Measurements from ENCODE around the gene TKFC.

TKFC gene

GRCh38 chr11:61332797-61333549, at the start of gene TKFC, which contains the start of gene DDB1:
Gene TKFC, plus strand, starts transcription at chr11:61333228. Its CDS starts 1,501 bp downstream, at chr11:61334729.
Gene DDB1, minus strand, starts transcription at chr11:61333105. Its CDS starts 137 bp downstream, at chr11:61332968.
- DNase-seq: peak; percentile 99

DNA sequence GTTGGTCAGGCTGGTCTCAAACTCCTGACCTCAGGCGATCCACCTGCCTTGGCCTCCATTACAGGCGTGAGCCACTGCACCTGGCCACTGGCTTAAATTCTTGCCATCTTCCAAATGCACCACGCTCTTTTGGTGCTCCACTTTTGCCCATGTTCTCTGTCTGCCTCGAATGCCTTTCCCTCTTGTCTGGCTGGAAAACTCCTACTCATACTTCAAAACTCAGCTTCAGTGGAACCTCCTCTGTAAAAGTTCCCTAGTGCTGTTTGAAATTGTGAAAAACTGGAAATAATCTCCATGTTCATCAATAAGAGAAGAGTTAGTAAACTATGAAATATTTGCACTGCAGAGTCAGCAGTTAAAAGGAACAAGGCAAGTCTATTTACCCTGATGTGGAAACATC, 49.4 kb upstream of the TKFC start:
- no peak for DNase-seq

GRCh38 chr11:61287338-61287977, 45.6 kb upstream of the TKFC start:
- DNase-seq: no peak

GRCh38 chr11:61290905-61291690, 41.9 kb upstream of the TKFC start:
- DNase-seq: no peak

DNA sequence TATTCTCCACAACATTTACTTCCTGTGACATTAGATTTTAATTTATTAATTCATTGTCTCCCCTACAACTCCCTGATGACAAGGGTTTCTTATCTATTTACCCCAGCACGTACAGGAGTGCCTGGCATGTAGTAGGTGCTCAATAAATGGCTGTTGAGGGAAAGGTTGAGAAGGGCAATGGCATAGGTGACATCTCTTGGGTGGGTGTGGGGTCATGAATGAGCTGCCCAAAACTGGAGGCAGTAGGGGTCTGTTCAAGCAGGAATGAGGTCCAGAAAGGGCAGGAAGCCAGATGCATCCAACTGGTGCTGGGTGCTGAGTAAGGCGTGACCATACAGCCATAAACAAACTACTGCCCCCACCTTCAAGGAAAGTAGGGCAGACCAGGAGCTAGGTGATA, 40.7 kb upstream of the TKFC start:
- DNase-seq: no peak

DNA sequence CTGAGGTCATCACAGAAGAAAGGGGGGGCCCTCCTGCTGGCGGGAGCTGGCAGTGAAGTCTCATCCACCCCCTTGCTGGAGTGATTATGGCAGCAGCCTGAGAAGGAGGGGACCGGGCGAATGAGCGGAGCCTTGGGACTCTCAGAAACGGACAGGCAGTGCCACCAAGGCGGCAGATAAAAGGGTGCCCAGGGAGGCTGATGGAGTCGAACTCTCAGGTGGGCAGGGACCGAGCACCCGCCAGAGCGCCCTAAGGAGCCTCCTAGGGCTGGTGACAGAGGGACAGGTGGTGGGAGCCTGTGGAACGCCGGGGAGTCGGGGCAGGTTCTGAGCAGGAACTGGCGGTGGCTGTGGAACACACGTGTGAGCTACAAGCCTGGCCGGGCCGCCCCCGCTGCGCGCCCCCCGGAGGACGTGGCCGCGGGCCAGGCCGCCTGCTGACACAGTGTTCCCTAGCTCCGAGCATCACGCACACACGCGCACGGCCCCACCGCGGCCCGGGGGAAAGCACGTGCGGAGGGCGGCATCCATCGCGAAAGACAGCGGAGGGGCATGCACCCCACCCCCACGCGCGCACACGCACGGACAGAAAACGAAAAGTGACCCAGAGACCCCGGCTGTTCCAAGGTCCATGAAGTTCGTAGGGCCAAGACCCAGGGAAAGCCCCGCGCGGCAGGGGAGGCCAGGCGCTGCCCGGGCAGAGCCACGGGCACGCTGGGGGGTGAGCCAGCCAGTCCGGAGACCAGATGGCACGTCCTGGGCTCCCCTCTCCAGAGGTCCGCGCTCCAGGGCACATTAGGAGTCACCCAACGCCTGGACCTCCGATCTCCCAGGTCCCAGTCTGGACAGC, 38.9 kb upstream of the TKFC start:
- no peak for DNase-seq

DNA sequence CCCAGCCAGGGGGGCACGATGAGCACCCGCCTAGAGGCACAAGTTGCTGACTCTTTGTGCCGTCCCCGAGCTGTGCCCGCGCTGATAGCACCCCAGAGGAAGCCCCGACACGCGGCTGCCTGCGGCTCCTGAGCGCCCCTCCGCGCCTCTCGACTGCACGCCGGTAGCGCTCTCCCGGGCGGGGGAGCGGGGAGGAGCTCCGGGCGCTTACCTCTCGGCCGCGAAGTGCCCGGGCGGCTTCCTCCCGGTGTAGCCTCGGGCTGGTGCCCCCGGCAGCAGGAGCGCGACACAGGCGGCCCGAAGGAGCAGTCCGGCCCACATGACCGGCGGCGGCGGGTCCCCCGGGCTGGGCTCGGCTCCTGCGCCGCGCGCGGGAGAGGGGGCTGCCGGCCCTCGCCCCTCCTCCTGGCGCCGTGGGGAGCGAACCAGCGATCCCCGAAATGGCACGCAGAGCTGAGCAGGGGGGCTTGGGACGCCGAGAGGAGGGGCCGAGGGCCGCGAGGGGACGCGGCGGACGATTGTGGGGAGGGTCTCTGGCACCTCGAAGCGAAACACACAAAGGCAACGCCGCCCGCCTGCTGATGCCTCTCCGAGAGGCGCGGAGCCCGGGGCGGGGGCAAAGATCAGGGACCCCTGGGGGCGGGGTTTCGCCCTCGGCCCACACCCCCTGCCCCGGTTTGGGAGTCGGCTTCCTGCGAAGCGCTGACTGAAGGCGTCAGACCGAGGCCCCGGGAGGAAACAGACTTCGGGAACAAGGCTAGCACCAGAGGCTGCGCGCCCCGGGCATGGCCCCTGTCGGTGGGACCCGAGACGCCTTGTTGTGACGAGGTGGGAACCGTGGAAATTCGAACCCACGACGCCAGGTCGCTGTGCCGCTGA, 38.1 kb upstream of the TKFC start, which contains the start of gene VWCE:
Gene VWCE (minus strand): TSS at position 600 of the 879 bp plus-strand sequence. CDS start 279 bp downstream, at position 321.
- DNase-seq: peak; percentile 46

GRCh38 chr11:61295596-61295926, 37.5 kb upstream of the TKFC start:
- no peak for DNase-seq

DNA sequence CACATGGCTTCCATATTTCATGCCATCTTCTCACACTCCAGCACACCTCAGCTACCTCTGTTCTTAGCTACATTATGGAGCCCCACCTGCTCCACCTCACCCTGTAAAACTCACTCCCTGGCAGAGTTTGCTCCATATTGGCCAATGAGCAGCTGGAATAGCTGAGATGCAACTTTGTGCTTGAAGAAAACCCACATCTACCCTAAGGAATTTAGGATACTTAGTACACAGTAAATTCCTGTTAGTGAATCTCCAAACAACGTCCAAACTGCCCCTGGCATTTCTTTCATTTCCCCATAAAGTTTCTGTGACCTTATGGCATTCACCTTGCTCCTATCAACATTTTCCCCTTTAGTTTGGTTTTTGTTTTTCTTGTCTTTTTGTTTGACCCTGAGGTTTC, 35.7 kb upstream of the TKFC start:
- no peak for DNase-seq

DNA sequence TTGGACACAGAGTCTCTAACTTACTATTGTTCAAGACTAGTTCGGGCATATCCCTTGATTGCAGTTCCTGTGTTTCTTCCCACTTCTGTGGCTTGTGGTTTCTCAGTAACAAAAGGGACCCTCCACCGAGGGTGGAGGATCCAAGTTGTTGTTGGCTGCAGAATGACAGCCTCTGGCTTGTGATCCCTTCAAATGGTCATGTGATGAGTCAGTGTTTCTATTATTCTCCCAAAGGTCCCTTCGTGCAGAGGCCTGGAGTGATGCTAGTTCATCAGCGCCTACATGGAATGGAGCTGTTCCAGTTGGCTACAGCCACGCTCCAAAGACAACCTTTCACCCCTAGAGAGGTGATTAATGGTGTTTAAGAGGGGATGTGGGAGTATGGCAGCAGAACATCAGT, 35.3 kb upstream of the TKFC start:
- no peak for DNase-seq

GRCh38 chr11:61298663-61299244, 34.3 kb upstream of the TKFC start:
- no peak for DNase-seq

GRCh38 chr11:61302550-61302949, 30.5 kb upstream of the TKFC start:
- no peak for DNase-seq

DNA sequence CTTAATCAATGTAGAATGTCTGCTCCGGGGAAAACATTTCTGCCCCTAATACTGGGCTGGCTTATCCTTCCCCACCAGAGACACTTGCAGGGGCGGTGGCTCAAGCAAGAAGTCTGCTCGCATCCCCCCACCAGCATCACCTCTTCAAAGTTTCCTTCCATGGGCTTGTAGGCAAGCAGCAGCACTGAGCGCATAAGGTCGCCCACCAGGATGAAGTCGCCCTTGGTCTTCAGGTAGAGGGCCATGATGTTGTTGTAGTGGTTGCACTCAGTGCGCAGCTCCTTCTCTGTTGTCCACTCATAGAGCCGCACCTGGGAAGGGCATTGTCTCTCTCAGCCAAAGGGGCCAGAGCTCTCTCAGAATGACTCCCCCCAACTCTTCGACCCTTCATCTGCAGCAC, 29.3 kb upstream of the TKFC start:
- DNase-seq: no peak

DNA sequence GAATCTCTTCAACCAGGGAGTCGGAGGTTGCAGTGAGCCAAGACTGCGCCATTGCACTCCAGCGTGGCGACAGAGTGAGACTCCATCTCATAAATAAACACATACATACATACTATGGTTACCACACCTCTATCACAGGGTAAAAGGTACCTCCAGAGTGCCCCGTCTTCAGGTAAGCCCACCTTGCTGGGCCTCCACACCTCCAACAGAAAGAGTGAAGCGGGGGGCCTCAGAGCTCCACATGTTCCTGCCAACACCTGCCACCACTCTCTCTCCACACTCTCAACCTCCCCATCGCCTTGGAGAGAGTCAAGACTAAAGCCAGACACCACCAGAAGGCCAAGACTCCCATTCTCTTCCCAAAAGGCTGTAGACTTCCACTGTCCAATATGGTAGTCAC, 27.6 kb upstream of the TKFC start:
- no peak for DNase-seq

DNA sequence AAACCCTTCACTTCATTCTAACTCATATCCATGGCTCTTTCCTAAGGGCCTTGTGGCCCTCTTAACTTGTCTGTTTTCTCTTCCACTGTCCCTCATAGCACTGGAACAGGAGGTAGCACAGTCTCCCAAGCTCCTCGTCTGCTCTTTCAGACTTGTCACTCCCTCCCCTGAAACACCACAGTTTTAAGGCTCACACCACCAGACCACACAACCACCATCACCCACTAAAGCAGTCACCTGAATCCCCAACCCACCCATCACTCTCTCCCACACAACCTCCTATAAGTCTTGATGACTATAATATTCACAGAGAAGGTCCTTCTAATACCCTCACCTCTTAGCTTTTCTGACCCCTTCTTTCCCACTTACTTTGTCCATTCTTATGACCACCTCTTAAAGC, 26.8 kb upstream of the TKFC start:
- no peak for DNase-seq

GRCh38 chr11:61307354-61307753, 25.7 kb upstream of the TKFC start:
- no peak for DNase-seq

GRCh38 chr11:61309141-61309540, 23.9 kb upstream of the TKFC start:
- no peak for DNase-seq

DNA sequence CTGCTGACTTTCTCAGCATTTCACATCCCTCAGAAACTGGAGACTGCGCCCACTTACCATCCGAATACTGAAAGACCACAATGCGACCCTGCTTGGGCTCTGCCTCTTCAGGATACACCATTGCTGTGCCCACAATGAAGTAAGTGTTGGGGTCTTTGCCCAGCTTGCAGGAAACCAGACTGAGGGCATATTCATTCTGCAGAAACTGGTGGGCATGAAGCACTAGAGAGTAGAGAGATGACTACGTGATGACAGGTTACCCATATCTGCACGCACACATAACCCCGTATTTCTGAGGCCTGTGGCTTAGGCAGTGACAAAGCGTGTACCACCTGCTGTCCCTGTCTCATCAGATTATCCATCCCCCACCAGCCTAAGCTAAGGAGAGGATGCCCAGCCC, 23.3 kb upstream of the TKFC start:
- no peak for DNase-seq

- no peak for DNase-seq
Measured at GRCh38 chr11:61310749-61311148, 22.3 kb upstream of the TKFC start.

GRCh38 chr11:61315260-61315659, 17.8 kb upstream of the TKFC start:
- no peak for DNase-seq

GRCh38 chr11:61325649-61326414, 7.2 kb upstream of the TKFC start:
- no peak for DNase-seq
